ENCODE measurements around the gene CFTR. TPM values are rescaled to one million over a fixed set of nuclear protein-coding genes. Genes with fewer than 3 reads are reported as not detected.

Gene CFTR
- total RNA-seq, 1 experiment from 2014 or later: 0.31 TPM

- no peaks in the 10 kb centered on the region for H3K4me1 ChIP-seq (ENCODE audit: control insufficient read depth, insufficient read depth, low read length)
- H3K9me3 ChIP-seq (ENCODE audit: control insufficient read depth, insufficient read depth, low read depth, low read length): no peaks in the 10 kb centered on the region
- H3K36me3 ChIP-seq (ENCODE audit: control insufficient read depth, insufficient read depth, low read length): no peaks in the 10 kb centered on the region
- in situ Hi-C loops (cut with HindIII; ENCODE audit: low pct_unique_long_range_greater_than_20kb, low sequenced_read_pairs) (no loop called here), intact Hi-C loops (cut with micrococcal nuclease; ENCODE audit: unreplicated experiment) (no loop called here)
- ChIA-PET CTCF (no interaction called here), POLR2A (no interaction called here)
- DNase-seq (ENCODE audit: low read depth, low spot score) (no peak), ATAC-seq (no peak)
- H3K27ac ChIP-seq (ENCODE audit: low read length): no peak overlapping the region
- BruUV-seq (replicated peaks): no TSS peak
- no peak overlapping the region for H3K4me3 ChIP-seq (ENCODE audit: low read depth in 2 of 2, low read length in 2 of 2)
- no peak for TF ChIP-seq CTCF (IDR thresholded peaks at IDR 0.05)
- TF ChIP-seq SIN3A (IDR thresholded peaks at IDR 0.05; ENCODE audit: borderline replicate concordance, insufficient read depth, low read depth, low read length): no peak
- TF ChIP-seq REST (IDR thresholded peaks at IDR 0.05; ENCODE audit: insufficient read depth in 1 of 2, low read depth in 2 of 2, low read length in 1 of 2): no peak
- no peak for TF ChIP-seq TCF7L2 (IDR thresholded peaks at IDR 0.05; ENCODE audit: low read depth, low read length)
- TF ChIP-seq POLR2AphosphoS5 (IDR thresholded peaks at IDR 0.05; ENCODE audit: low read depth, low read length): no peak
- H3K27me3 ChIP-seq (ENCODE audit: control insufficient read depth, insufficient read depth, low read length): no peaks in the 10 kb centered on the region
These were observed 179.7 kb downstream of the CFTR start for GRCh38 chr7:117659531-117660011.

GRCh38 chr7:117661328-117661727 is 181.5 kb downstream of the CFTR start:
- ChIA-PET POLR2A (no interaction called here), CTCF (interaction anchor here (0.6 kb wide), 1 partner anchor 26 kb away, joined by 3 read pairs; no protein-coding TSS in a partner anchor)
- H3K36me3 ChIP-seq (ENCODE audit: control insufficient read depth, insufficient read depth, low read length): no peaks in the 10 kb centered on the region
- no peaks in the 10 kb centered on the region for H3K27me3 ChIP-seq (ENCODE audit: control insufficient read depth, insufficient read depth, low read length)
- H3K27ac ChIP-seq (ENCODE audit: low read length): no peak overlapping the region
- TF ChIP-seq TCF7L2 (IDR thresholded peaks at IDR 0.05; ENCODE audit: low read depth, low read length): no peak
- TF ChIP-seq REST (IDR thresholded peaks at IDR 0.05; ENCODE audit: insufficient read depth in 1 of 2, low read depth in 2 of 2, low read length in 1 of 2): no peak
- no peak for TF ChIP-seq POLR2AphosphoS5 (IDR thresholded peaks at IDR 0.05; ENCODE audit: low read depth, low read length)
- no peak for TF ChIP-seq CTCF (IDR thresholded peaks at IDR 0.05)
- TF ChIP-seq SIN3A (IDR thresholded peaks at IDR 0.05; ENCODE audit: borderline replicate concordance, insufficient read depth, low read depth, low read length): no peak
- intact Hi-C loops (cut with micrococcal nuclease; ENCODE audit: unreplicated experiment) (no loop called here), in situ Hi-C loops (cut with HindIII; ENCODE audit: low pct_unique_long_range_greater_than_20kb, low sequenced_read_pairs) (no loop called here)
- no TSS peak for BruUV-seq (replicated peaks)
- DNase-seq (ENCODE audit: low read depth, low spot score): no peak
- no peaks in the 10 kb centered on the region for H3K4me1 ChIP-seq (ENCODE audit: control insufficient read depth, insufficient read depth, low read length)
- H3K9me3 ChIP-seq (ENCODE audit: control insufficient read depth, insufficient read depth, low read depth, low read length): no peaks in the 10 kb centered on the region
- no peak for ATAC-seq
- no peak overlapping the region for H3K4me3 ChIP-seq (ENCODE audit: low read depth in 2 of 2, low read length in 2 of 2)
